ENCODE measurements around the gene CAPNS1.

- TF ChIP-seq CTCF (IDR thresholded peaks at IDR 0.05; ENCODE audit: borderline replicate concordance, extremely low read depth, low read length, poor library complexity, severe bottlenecking) (no peak), EZH2 (IDR thresholded peaks at IDR 0.05; ENCODE audit: borderline replicate concordance, low read depth, low read length, severe bottlenecking) (no peak)
Measured at GRCh38 chr19:36160821-36161596, 21.1 kb downstream of the CAPNS1 start.

Measured in DND-41 (cell line).